Right lobe of liver (tissue), 6 donors: Measurements from ENCODE around the gene CCNG2. TPM values are rescaled to one million over a fixed set of nuclear protein-coding genes. Genes with fewer than 3 reads are reported as not detected.

Experiments used
- ATAC-seq, 4 donors: fragments of 200-7000 bp; cut with Tn5 transposase; one replicate each; pipeline ENCODE4 v1.9.1; 2020; ENCODE audit warnings: mild to moderate bottlenecking in 4 of 4, moderate library complexity in 4 of 4
- DNase-seq, 3 donors: peaks; one replicate each; pipeline ENCODE4 v3.0.0-alpha.2; 2020
- H3K27ac ChIP-seq, 3 donors: fragments of 200-600 bp; one replicate each; pipeline ENCODE4 v1.8.0; 2022
- H3K27me3 ChIP-seq, 2 donors: fragments of 200-600 bp; one replicate each; pipeline ENCODE4 v1.8.0; 2022
- H3K36me3 ChIP-seq, 4 donors: fragments of 200-600 bp; sonication (generic) in 1 of 4; one replicate each; pipeline versions ENCODE4 v1.5.1 to v1.8.0; 2017 to 2022; ENCODE audit warnings: control low read depth in 1 of 4
- H3K4me1 ChIP-seq, 4 donors: fragments of 200-600 bp; sonication (generic) in 1 of 4; one replicate each; pipeline versions ENCODE4 v1.5.1 to v1.8.0; 2017 to 2022; ENCODE audit warnings: control low read depth in 1 of 4
- H3K4me3 ChIP-seq, 3 donors: fragments of 200-600 bp; one replicate each; pipeline ENCODE4 v1.8.0; 2022
- H3K9me3 ChIP-seq, 4 donors: fragments of 200-600 bp; sonication (generic) in 1 of 4; one replicate each; pipeline versions ENCODE4 v1.5.1 to v1.8.0; 2017 to 2022; ENCODE audit warnings: control low read depth in 1 of 4
- POLR2A ChIP-seq: fragments of 450-650 bp; IDR thresholded peaks from one replicate; pipeline ENCODE4 v1.6.1; 2017; ENCODE audit warnings: antibody characterized with exemption, mild to moderate bottlenecking
- WGBS: methylation state at CpG from one replicate; pipeline ENCODE4 v1.1.6; 2018; ENCODE audit warnings: low coverage, low lambda C conversion rate; ENCODE audit not compliant: insufficient coverage; ENCODE audit errors: missing lambda C conversion rate; 5-methylcytosine and 5-hydroxymethylcytosine counted together
- intact Hi-C, 2 donors: fragments of 100-400 bp; cut with DNase I; formaldehyde crosslinking; loops; one replicate each; pipeline versions ENCODE4 v1.11.2 to v1.14.1; 2022
- total RNA-seq, 6 experiments: library from RNA; depleted of rRNA in 2 of 6; stranded (reverse); fragments of >200 nt in 2 of 6; fragmentation: NEBNext Ultra II Directional in 3 of 6; extraction: Animal tissue kit (Norgen Biotek cat#: 25700) in 3 of 6; gene quantifications; one replicate each; pipeline versions ENCODE4 v1.1.0 to v1.2.4, GENCODE V29; 2016 to 2023
- TF ChIP-seq, protein P1 (sequence below), 4 donors: fragments of 200-600 bp in 3 of 4; fragments of 450-650 bp in 1 of 4; IDR thresholded peaks; one replicate each; pipeline versions ENCODE4 v1.5.1 to v1.8.0; 2016 to 2022; ENCODE audit warnings: antibody characterized with exemption in 4 of 4, mild to moderate bottlenecking in 2 of 4
- donor health status: DM: no; HTN: yes; CAD: no.
- donor health status: DM: no; HTN: no; CAD: no.
- donor health status: DM: no; HTN: no; CAD: no.
- donor health status: DM: no; HTN: yes; CAD: no.
- donor health status: DM: no; HTN: yes; CAD: no.

Gene CCNG2
- total RNA-seq, 6 experiments from 2014 or later, result 3.3 to 15.6 (median 6.1) TPM

DNA sequence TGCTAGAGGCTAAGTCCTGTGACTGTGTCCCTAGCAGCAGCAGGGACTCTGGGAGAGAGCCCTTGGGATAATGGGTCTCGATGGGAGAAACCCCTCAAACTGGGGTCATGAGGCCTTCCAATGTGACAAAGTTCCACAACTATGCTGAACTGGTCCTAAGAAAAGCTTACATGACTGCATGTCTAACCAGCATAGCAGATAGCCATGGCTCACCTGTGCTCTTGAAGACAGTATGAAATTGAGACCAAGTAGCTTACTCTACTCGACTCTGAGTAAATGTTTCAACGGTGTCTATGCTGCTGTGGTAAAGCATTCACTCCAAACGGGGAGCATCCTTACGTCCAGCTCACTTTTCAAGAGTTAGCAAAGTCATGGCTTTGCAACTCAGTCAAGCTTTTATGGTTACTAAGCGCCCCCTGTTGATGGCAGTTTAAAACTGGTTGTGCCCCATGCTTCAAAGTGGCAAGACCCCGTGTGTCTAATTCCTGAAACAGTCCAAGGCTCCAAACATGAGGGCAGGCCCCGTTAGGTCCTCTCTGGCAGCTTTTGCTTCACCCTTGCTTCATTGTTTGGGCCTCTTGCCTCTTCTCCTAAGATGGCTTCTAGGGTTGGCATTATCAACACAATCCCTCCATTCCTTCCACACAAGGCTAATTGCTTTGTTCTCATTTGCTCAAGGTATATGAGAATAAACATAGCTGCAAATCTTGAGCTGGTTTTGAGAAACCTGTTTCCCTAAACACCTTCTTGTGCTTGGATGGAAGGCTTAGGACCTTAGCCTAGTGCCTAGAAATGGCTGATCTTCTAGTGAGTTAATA is 46.6 kb downstream of the CCNG2 start:
- TF ChIP-seq POLR2A, result no peak
- TF ChIP-seq, protein P1, sequence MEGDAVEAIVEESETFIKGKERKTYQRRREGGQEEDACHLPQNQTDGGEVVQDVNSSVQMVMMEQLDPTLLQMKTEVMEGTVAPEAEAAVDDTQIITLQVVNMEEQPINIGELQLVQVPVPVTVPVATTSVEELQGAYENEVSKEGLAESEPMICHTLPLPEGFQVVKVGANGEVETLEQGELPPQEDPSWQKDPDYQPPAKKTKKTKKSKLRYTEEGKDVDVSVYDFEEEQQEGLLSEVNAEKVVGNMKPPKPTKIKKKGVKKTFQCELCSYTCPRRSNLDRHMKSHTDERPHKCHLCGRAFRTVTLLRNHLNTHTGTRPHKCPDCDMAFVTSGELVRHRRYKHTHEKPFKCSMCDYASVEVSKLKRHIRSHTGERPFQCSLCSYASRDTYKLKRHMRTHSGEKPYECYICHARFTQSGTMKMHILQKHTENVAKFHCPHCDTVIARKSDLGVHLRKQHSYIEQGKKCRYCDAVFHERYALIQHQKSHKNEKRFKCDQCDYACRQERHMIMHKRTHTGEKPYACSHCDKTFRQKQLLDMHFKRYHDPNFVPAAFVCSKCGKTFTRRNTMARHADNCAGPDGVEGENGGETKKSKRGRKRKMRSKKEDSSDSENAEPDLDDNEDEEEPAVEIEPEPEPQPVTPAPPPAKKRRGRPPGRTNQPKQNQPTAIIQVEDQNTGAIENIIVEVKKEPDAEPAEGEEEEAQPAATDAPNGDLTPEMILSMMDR (IDR thresholded peaks at IDR 0.05), result peak; percentile 64 to 76 (median 70)
- WGBS, result 3% methylated on average over 7 of the region's 8 CpGs
- H3K36me3 ChIP-seq, result no peaks in the 10 kb centered on the region
- H3K27me3 ChIP-seq, result no peaks in the 10 kb centered on the region
- H3K4me1 ChIP-seq, result no peaks in the 10 kb centered on the region
- DNase-seq (peak in 1 of 3 donors; percentile 64), ATAC-seq (peak; percentile 76 to 91 (median 83))
- H3K27ac ChIP-seq, result no peak overlapping the region
- no peak overlapping the region for H3K4me3 ChIP-seq
- intact Hi-C loops, result no loop called here
- no peaks in the 10 kb centered on the region for H3K9me3 ChIP-seq

- DNase-seq (no peak), ATAC-seq (no peak)
- Histone ChIP-seq H3K4me3 (no peak overlapping the region), H3K27ac (no peak overlapping the region), H3K27me3 (no peaks in the 10 kb centered on the region), H3K9me3 (no peaks in the 10 kb centered on the region), H3K4me1 (no peaks in the 10 kb centered on the region), H3K36me3 (no peaks in the 10 kb centered on the region)
- no peak for TF ChIP-seq POLR2A
- TF ChIP-seq, protein P1 (IDR thresholded peaks at IDR 0.05), result no peak
- intact Hi-C loops, result no loop called here
Observed at GRCh38 chr4:77204621-77205020, 47.6 kb downstream of the CCNG2 start.

GRCh38 chr4:77209012-77209411 is 52.0 kb downstream of the CCNG2 start:
- H3K36me3 ChIP-seq, result no peaks in the 10 kb centered on the region
- intact Hi-C loops, result no loop called here
- no peak overlapping the region for H3K27ac ChIP-seq
- H3K27me3 ChIP-seq, result no peaks in the 10 kb centered on the region
- H3K9me3 ChIP-seq, result no peaks in the 10 kb centered on the region
- no peak overlapping the region for H3K4me3 ChIP-seq
- TF ChIP-seq, protein P1 (IDR thresholded peaks at IDR 0.05), result no peak
- TF ChIP-seq POLR2A, result no peak
- DNase-seq (no peak), ATAC-seq (no peak)
- no peaks in the 10 kb centered on the region for H3K4me1 ChIP-seq
- 80% methylated on average over 1 of the region's 1 CpG for WGBS

DNA sequence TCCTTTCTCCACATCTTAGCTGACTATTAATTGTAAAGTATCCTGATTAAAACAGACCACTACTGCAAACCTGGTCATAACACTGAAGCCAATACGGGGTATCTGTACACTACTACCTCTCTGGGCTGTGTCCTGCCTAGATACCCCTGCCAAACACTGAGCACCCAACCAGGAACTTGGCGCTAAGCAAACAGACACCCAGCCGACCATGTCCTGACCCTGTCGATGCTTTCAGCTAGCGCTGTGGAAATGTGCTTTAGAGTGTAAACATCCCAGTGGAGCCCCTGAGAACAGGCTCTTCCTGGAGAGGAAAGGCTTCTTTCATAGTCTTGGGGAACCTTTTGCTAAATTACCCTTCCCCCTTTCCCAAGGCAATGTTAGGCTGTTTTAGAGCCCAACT is 52.9 kb downstream of the CCNG2 start:
- no peak overlapping the region for H3K27ac ChIP-seq
- H3K9me3 ChIP-seq, result no peaks in the 10 kb centered on the region
- H3K27me3 ChIP-seq, result no peaks in the 10 kb centered on the region
- no peak for ATAC-seq
- DNase-seq, result no peak
- TF ChIP-seq, protein P1 (IDR thresholded peaks at IDR 0.05), result no peak
- TF ChIP-seq POLR2A, result no peak
- H3K4me3 ChIP-seq, result no peak overlapping the region
- H3K36me3 ChIP-seq, result no peaks in the 10 kb centered on the region
- 61% methylated on average over 3 of the region's 5 CpGs for WGBS
- H3K4me1 ChIP-seq, result no peaks in the 10 kb centered on the region
- intact Hi-C loops, result no loop called here
